HepG2 (cell line): ENCODE results near the gene NUBP1. TPM values are rescaled to one million over a fixed set of nuclear protein-coding genes. Genes with fewer than 3 reads are reported as not detected.

ENCODE experiments used
- ATAC-seq: fragments of 200-7000 bp; cut with Tn5 transposase; 3 replicates; pipeline ENCODE4 v1.9.1; 2020; ENCODE audit warnings: mild to moderate bottlenecking, moderate library complexity
- BruUV-seq: library from RNA; stranded (reverse); fragments of 400-500 nt; replicated peaks from 2 replicates; lab custom pipeline; 2021; lab: Mats Ljungman, UMichigan
- CTCF ChIA-PET: fragments of 300-600 bp; formaldehyde crosslinking; extraction: SDS; loops from one replicate; lab custom pipeline; 2021; ENCODE audit warnings: low total read pairs, inconsistent platforms, low intra/inter-chr PET ratio; lab: Yijun Ruan, JAX
- POLR2A ChIA-PET: fragments of 350-600 bp; sonication (Branson Sonifier 250); formaldehyde crosslinking; loops from one replicate; lab custom pipeline; 2020; ENCODE audit warnings: antibody characterized with exemption, inconsistent platforms; lab: Yijun Ruan, JAX
- DNase-seq: peaks from one replicate; pipeline ENCODE4 v3.0.0-alpha.2; 2015; ENCODE audit warnings: low spot score
- FAIRE-seq: peaks from 3 replicates; lab custom pipeline; 2011; peaks lifted over from hg19 to GRCh38; lab: Jason Lieb, UNC
- H2AFZ ChIP-seq: one replicate; pipeline ENCODE4 v1.6.1; 2011; ENCODE audit warnings: low read length, inconsistent platforms
- H3K27ac ChIP-seq: fragments of 300-600 bp; 3 replicates; pipeline ENCODE4 v1.8.0; 2011; ENCODE audit warnings: mixed run types, mild to moderate bottlenecking, mixed read lengths, low read length, inconsistent platforms; ENCODE audit not compliant: insufficient read depth; ENCODE audit errors: extremely low read length
- H3K27me3 ChIP-seq, 2 experiments: fragments of 200-600 bp in 1 of 2; 2 replicates in 1 of 2; 3 replicates in 1 of 2; pipeline versions ENCODE4 v1.6.0 to v1.8.0; 2011; ENCODE audit warnings: low read length in 2 of 2, mild to moderate bottlenecking in 2 of 2, moderate library complexity in 2 of 2, inconsistent platforms in 1 of 2; ENCODE audit not compliant: insufficient read depth in 2 of 2, control insufficient read depth in 1 of 2
- H3K36me3 ChIP-seq, 2 experiments: fragments of 200-600 bp in 1 of 2; replicated peaks in 1 of 2; 2 replicates in 1 of 2; 3 replicates in 1 of 2; pipeline versions ENCODE4 v1.5.1 to v1.8.0; 2011; ENCODE audit warnings: low read length in 2 of 2, inconsistent platforms in 1 of 2; ENCODE audit not compliant: insufficient read depth in 2 of 2, control insufficient read depth in 1 of 2
- H3K4me1 ChIP-seq: 2 replicates; pipeline ENCODE4 v1.5.1; 2012; ENCODE audit warnings: low read length, inconsistent platforms; ENCODE audit not compliant: insufficient read depth
- H3K4me2 ChIP-seq: 2 replicates; pipeline ENCODE4 v1.6.0; 2011; ENCODE audit warnings: low read depth, low read length, inconsistent platforms
- H3K4me3 ChIP-seq, 3 experiments: fragments of 200-600 bp in 1 of 3; sonication (generic), shearing (Covaris generic) in 1 of 3; replicated peaks in 1 of 3; 2 replicates each; pipeline ENCODE4 v1.5.1; 2011 to 2016; ENCODE audit warnings: low read length in 3 of 3, inconsistent platforms in 2 of 3, low read depth in 2 of 3, mild to moderate bottlenecking in 2 of 3, control low read depth in 1 of 3, mixed read lengths in 1 of 3; ENCODE audit not compliant: insufficient read depth in 1 of 3
- H3K79me2 ChIP-seq: one replicate; pipeline ENCODE4 v1.6.1; 2011; ENCODE audit warnings: low read length, inconsistent platforms; ENCODE audit not compliant: insufficient read depth
- H3K9ac ChIP-seq: 2 replicates; pipeline ENCODE4 v1.6.0; 2011; ENCODE audit warnings: mild to moderate bottlenecking, low read depth, low read length, inconsistent platforms; ENCODE audit not compliant: insufficient read depth
- H3K9me3 ChIP-seq: 2 replicates; pipeline ENCODE4 v1.5.1; 2012; ENCODE audit warnings: mild to moderate bottlenecking, low read length
- H4K20me1 ChIP-seq: 2 replicates; pipeline ENCODE4 v1.6.0; 2011; ENCODE audit warnings: inconsistent platforms, mild to moderate bottlenecking, low read length, moderate library complexity; ENCODE audit not compliant: insufficient read depth
- CBX1 ChIP-seq: IDR thresholded peaks from one replicate; pipeline ENCODE4 v1.6.1; 2016; ENCODE audit warnings: antibody characterized with exemption, low read depth
- GFI1 ChIP-seq: sonication (generic); formaldehyde crosslinking; IDR thresholded peaks from 2 replicates; pipeline ENCODE4 v1.5.0; 2020; ENCODE audit warnings: missing genetic modification reagents, mild to moderate bottlenecking, borderline replicate concordance
- HHEX ChIP-seq: IDR thresholded peaks from 2 replicates; pipeline ENCODE4 v1.6.1; 2016; ENCODE audit warnings: control low read depth
- JUNB ChIP-seq: sonication (generic); formaldehyde crosslinking; IDR thresholded peaks from 2 replicates; pipeline ENCODE4 v1.8.0; 2022; ENCODE audit warnings: missing genetic modification reagents, mild to moderate bottlenecking, borderline replicate concordance
- NFYB ChIP-seq: sonication (generic); formaldehyde crosslinking; IDR thresholded peaks from 2 replicates; pipeline ENCODE4 v1.4.0; 2020; ENCODE audit warnings: missing genetic modification reagents
- PRDM4 ChIP-seq: sonication (generic); formaldehyde crosslinking; IDR thresholded peaks from 2 replicates; pipeline ENCODE4 v1.9.0; 2021; ENCODE audit warnings: missing genetic modification reagents, borderline replicate concordance
- PRMT3 ChIP-seq: sonication (generic); formaldehyde crosslinking; IDR thresholded peaks from 2 replicates; pipeline ENCODE4 v1.8.1; 2022; ENCODE audit warnings: low read depth, mild to moderate bottlenecking, moderate library complexity, missing genetic modification reagents, borderline replicate concordance
- SAP130 ChIP-seq: IDR thresholded peaks from 2 replicates; pipeline ENCODE4 v1.6.1; 2016; ENCODE audit warnings: low read depth
- SKI ChIP-seq: fragments of 450-650 bp; IDR thresholded peaks from one replicate; pipeline ENCODE4 v1.6.1; 2018; ENCODE audit warnings: mild to moderate bottlenecking; ENCODE audit not compliant: partially characterized antibody
- TRIM22 ChIP-seq: fragments of 450-650 bp; IDR thresholded peaks from 2 replicates; pipeline ENCODE4 v1.6.1; 2017
- ZFP36 ChIP-seq: fragments of 150-350 bp; IDR thresholded peaks from 2 replicates; pipeline ENCODE4 v1.6.1; 2018; ENCODE audit warnings: borderline replicate concordance, low read length, low read depth; ENCODE audit not compliant: partially characterized antibody
- ZFP37 ChIP-seq: sonication (generic); formaldehyde crosslinking; IDR thresholded peaks from 2 replicates; pipeline ENCODE4 v1.4.0; 2020; ENCODE audit warnings: missing genetic modification reagents, borderline replicate concordance
- ZNF543 ChIP-seq: sonication (generic); formaldehyde crosslinking; IDR thresholded peaks from 2 replicates; pipeline ENCODE4 v1.4.0; 2020; ENCODE audit warnings: mild to moderate bottlenecking, missing genetic modification reagents
- WGBS: methylation state at CpG from one replicate; pipeline ENCODE4 v1.1.6; 2017; ENCODE audit warnings: low lambda C conversion rate; 5-methylcytosine and 5-hydroxymethylcytosine counted together
- in situ Hi-C: cut with HindIII; loops from 2 replicates; pipeline ENCODE4 v1.10.0; 2017; ENCODE audit warnings: low pct_unique_long_range_greater_than_20kb; ENCODE audit not compliant: extremely low pct_ligation_motif_present
- intact Hi-C: fragments of 100-400 bp; cut with micrococcal nuclease; formaldehyde crosslinking; loops from one replicate; pipeline ENCODE4 v1.10.0; 2022; ENCODE audit not compliant: unreplicated experiment
- polyA plus RNA-seq, 8 experiments: library from polyadenylated mRNA; depleted of rRNA in 3 of 8; stranded (reverse) in 7 of 8; unstranded in 1 of 8; fragments of >200 nt; fragmentation: Illumina TruSeq in 4 of 8; extraction: Trizol in 4 of 8; gene quantifications; 2 replicates each; pipeline versions ENCODE4 v1.2.1 to v1.2.3, GENCODE V29; 2011 to 2016; ENCODE audit warnings: low read depth in 4 of 8, missing spikeins in 1 of 8, mixed read lengths in 1 of 8; ENCODE audit not compliant: insufficient read depth in 1 of 8
- total RNA-seq, 5 experiments: library from RNA; depleted of rRNA; stranded (reverse); fragments of >200 nt; fragmentation: Illumina TruSeq; extraction: Trizol; gene quantifications; 2 replicates each; pipeline ENCODE4 v1.2.3, GENCODE V29; 2016; ENCODE audit warnings: low read depth in 1 of 5
- TF ChIP-seq, protein P1 (sequence below): sonication (generic); formaldehyde crosslinking; IDR thresholded peaks from 2 replicates; pipeline ENCODE4 v1.4.0; 2020; ENCODE audit warnings: mild to moderate bottlenecking, missing genetic modification reagents

NUBP1 gene
- total and polyA plus RNA-seq, 2 of the 13 experiments (the other 11 are each of a cell fraction or from before 2014, with no cell fraction given): 53.5 to 70.4 TPM

GRCh38 chr16:10756574-10756973 lies 12.9 kb downstream of the NUBP1 start:
- Histone ChIP-seq H3K36me3 (peaks cover 52 to 61% of the 10 kb centered on the region in 2 experiments), H3K27ac (no peak overlapping the region)
- TF ChIP-seq CBX1 (no peak), ZNF543 (CRISPR knock-in tag) (no peak), PRMT3 (no peak), HHEX (CRISPR knock-in tag) (no peak), PRDM4 (CRISPR knock-in tag) (no peak), SAP130 (no peak), JUNB (CRISPR knock-in tag) (no peak), GFI1 (no peak), ZFP36 (no peak), TRIM22 (no peak), NFYB (CRISPR knock-in tag) (no peak), ZFP37 (CRISPR knock-in tag) (no peak), SKI (no peak)
- TF ChIP-seq, protein P1, sequence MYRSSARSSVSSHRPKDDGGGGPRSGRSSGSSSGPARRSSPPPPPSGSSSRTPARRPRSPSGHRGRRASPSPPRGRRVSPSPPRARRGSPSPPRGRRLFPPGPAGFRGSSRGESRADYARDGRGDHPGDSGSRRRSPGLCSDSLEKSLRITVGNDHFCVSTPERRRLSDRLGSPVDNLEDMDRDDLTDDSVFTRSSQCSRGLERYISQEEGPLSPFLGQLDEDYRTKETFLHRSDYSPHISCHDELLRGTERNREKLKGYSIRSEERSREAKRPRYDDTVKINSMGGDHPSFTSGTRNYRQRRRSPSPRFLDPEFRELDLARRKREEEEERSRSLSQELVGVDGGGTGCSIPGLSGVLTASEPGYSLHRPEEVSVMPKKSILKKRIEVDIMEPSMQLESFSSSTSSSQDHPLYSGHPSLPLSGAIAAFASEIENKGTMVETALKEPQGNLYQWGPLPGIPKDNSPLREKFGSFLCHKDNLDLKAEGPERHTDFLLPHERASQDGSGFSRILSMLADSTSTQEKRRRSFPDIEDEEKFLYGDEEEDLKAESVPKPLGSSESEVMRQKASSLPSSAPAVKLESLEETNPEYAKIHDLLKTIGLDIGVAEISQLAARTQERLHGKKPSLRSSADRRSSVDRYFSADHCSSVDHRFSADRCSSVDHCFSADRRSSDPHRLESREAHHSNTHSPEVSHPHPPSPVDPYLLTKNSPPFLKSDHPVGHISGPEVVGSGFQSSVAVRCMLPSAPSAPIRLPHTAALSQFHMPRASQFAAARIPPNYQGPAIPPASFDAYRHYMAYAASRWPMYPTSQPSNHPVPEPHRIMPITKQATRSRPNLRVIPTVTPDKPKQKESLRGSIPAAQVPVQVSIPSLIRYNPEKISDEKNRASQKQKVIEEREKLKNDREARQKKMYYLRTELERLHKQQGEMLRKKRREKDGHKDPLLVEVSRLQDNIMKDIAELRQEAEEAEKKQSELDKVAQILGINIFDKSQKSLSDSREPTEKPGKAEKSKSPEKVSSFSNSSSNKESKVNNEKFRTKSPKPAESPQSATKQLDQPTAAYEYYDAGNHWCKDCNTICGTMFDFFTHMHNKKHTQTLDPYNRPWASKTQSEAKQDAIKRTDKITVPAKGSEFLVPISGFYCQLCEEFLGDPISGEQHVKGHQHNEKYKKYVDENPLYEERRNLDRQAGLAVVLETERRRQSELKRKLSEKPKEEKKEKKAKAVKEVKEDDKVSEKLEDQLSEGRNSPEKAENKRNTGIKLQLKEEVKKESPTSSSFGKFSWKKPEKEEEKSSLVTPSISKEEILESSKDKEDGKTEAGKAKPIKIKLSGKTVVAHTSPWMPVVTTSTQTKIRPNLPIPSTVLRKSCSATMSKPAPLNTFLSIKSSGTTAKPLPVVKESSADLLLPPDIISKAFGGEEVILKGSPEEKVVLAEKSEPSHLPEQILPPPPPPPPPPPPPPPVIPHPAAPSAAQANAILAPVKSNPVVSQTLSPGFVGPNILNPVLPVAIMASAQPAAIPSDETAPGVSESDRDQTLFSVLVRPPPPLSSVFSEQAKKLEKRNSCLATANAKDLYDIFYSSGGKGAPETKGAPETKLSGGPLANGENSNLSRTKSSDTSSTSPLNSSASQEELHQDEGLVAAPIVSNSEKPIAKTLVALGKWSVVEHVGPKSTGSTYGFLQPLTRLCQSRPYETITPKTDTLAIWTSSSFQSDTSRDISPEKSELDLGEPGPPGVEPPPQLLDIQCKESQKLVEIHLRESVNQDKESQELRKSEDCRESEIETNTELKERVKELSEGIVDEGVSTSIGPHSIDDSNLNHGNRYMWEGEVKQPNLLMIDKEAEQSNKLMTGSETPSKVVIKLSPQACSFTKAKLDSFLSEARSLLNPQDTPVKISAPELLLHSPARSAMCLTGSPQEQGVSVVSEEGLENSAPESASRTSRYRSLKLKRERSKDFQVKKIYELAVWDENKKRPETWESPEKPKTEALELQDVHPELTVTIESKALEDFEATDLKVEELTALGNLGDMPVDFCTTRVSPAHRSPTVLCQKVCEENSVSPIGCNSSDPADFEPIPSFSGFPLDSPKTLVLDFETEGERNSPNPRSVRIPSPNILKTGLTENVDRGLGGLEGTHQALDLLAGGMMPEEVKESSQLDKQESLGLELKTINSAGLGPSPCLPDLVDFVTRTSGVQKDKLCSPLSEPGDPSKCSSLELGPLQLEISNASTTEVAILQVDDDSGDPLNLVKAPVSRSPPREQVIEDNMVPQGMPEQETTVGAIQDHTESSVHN (CRISPR knock-in tag): no peak

More at GRCh38 chr16:10756574-10756973, 12.9 kb downstream of the NUBP1 start:
- no peak for ATAC-seq
- POLR2A ChIA-PET: interaction anchor here (0.6 to 1.4 kb wide), 2 partner anchors 13 to 365 kb away, joined by 3 to 6 read pairs; partner anchors contain the start of gene NUBP1
- BruUV-seq: no TSS peak
- DNase-seq: no peak
- Histone ChIP-seq H2AFZ (no peak overlapping the region), H3K4me1 (no peaks in the 10 kb centered on the region), H4K20me1 (no peaks in the 10 kb centered on the region), H3K4me2 (no peak overlapping the region), H3K79me2 (no peaks in the 10 kb centered on the region), H3K9ac (no peak overlapping the region), H3K4me3 (no peak overlapping the region), H3K9me3 (no peaks in the 10 kb centered on the region), H3K27me3 (no peaks in the 10 kb centered on the region)
- WGBS: 89% methylated on average over 6 of the region's 6 CpGs
- in situ Hi-C loops: no loop called here
- intact Hi-C loops: no loop called here
- CTCF ChIA-PET: no interaction called here
- FAIRE-seq: no peak
